Stomach (tissue), 9 donors: ENCODE results near the gene INSL4. TPM values are rescaled to one million over a fixed set of nuclear protein-coding genes. Genes with fewer than 3 reads are reported as not detected.

ENCODE experiments used
- DNase-seq, 2 donors: peaks; one replicate each; pipeline versions ENCODE4 v3.0.0 to v3.0.0-alpha.2; 2013 to 2019
- H3K27ac ChIP-seq, 5 donors: fragments of 200-600 bp in 4 of 5; sonication (generic) in 4 of 5; one replicate each; pipeline ENCODE4 v1.5.1; 2013 to 2019; ENCODE audit warnings: mild to moderate bottlenecking in 1 of 5, moderate library complexity in 1 of 5
- H3K27me3 ChIP-seq, 3 donors: fragments of 200-600 bp; sonication (generic); one replicate each; pipeline ENCODE4 v1.5.1; 2017 to 2019; ENCODE audit warnings: mixed run types in 1 of 3
- H3K36me3 ChIP-seq, 4 donors: fragments of 200-600 bp; sonication (generic); 1 replicate in 3 of 4; 2 replicates in 1 of 4; pipeline ENCODE4 v1.5.1; 2016 to 2019
- H3K4me1 ChIP-seq, 4 donors: fragments of 200-600 bp; sonication (generic); one replicate each; pipeline ENCODE4 v1.5.1; 2016 to 2019
- H3K4me3 ChIP-seq, 4 donors: fragments of 200-600 bp; sonication (generic) in 3 of 4; one replicate each; pipeline ENCODE4 v1.5.1; 2016 to 2019; ENCODE audit warnings: mild to moderate bottlenecking in 1 of 4
- H3K9me3 ChIP-seq, 4 donors: fragments of 200-600 bp; sonication (generic); one replicate each; pipeline ENCODE4 v1.5.1; 2016 to 2019
- EP300 ChIP-seq: sonication (generic); formaldehyde crosslinking; IDR thresholded peaks from one replicate; pipeline ENCODE4 v1.6.1; 2017; ENCODE audit warnings: antibody characterized with exemption
- POLR2A ChIP-seq, 4 donors: fragments of 450-650 bp; IDR thresholded peaks; one replicate each; pipeline ENCODE4 v1.6.1; 2016; ENCODE audit warnings: antibody characterized with exemption in 4 of 4, control low read depth in 2 of 4, mild to moderate bottlenecking in 1 of 4, moderate library complexity in 1 of 4
- POLR2AphosphoS5 ChIP-seq, 3 donors: sonication (generic); formaldehyde crosslinking; IDR thresholded peaks; one replicate each; pipeline ENCODE4 v1.6.1; 2016; ENCODE audit warnings: antibody characterized with exemption in 3 of 3
- WGBS, 5 donors: extraction: QIAGEN DNeasy Blood & Tissue Kit in 3 of 5; methylation state at CpG; one replicate each; pipeline versions ENCODE4 v1.1.5 to v1.1.7; 2013 to 2018; 5-methylcytosine and 5-hydroxymethylcytosine counted together
- intact Hi-C: fragments of 100-400 bp; cut with DNase I; formaldehyde crosslinking; loops from one replicate; pipeline ENCODE4 v1.15.1; 2023; ENCODE audit warnings: low total_unique reads
- polyA plus RNA-seq, 3 donors: library from polyadenylated mRNA; stranded (reverse); fragments of 200-250 nt; gene quantifications; one replicate each; pipeline ENCODE4 v1.2.3, GENCODE V29; 2013
- total RNA-seq, 5 donors: library from RNA; depleted of rRNA; stranded (reverse); fragments of >200 nt; gene quantifications; one replicate each; pipeline versions ENCODE4 v1.1.0 to v1.2.3, GENCODE V29; 2014 to 2016
- TF ChIP-seq, protein P1 (sequence below), 7 experiments: fragments of 450-650 bp in 4 of 7; fragments of 200-600 bp in 3 of 7; sonication (generic) in 3 of 7; IDR thresholded peaks; one replicate each; pipeline ENCODE4 v1.5.1; 2016 to 2019; ENCODE audit warnings: antibody characterized with exemption in 7 of 7, control low read depth in 2 of 7, mild to moderate bottlenecking in 1 of 7
- donor health status: healthy with polysubstance abuse.
- donor health status: Bipolar disorder and iron deficiency.
- donor health status: healthy.

INSL4 gene
- total and polyA plus RNA-seq, 8 donors: not detected

DNA sequence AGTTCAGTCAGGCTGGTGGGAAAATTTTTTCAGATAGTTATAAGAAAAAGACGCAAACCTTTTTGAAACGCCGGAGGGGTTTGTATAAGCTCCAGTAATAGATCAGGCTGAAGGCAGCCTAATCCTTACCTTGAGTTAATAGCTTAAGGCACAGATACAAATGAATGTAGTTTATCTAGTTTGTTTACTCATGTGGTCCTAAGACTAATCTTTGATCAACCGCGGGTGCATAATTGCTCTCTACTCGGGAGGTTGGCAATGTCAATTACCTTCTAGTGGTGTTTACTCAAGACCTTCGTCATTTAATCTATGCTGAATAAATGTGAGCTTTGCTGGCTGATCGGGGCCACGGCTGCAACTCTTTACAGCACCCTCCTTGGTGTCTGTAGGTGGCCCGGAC lies 665 bp upstream of the INSL4 start:
- Histone ChIP-seq H3K9me3 (peaks cover 0 to 15% (median 10%) of the 10 kb centered on the region in 4 donors), H3K4me1 (no peaks in the 10 kb centered on the region), H3K27me3 (no peaks in the 10 kb centered on the region), H3K4me3 (no peak overlapping the region), H3K27ac (no peak overlapping the region), H3K36me3 (no peaks in the 10 kb centered on the region)
- WGBS, 5 donors: 66 to 75% (median 70%) methylated on average over 10 of the region's 10 CpGs
- DNase-seq: no peak
- intact Hi-C loops: no loop called here
- TF ChIP-seq POLR2A (IDR thresholded peaks at IDR 0.05): no peak
- TF ChIP-seq POLR2AphosphoS5 (IDR thresholded peaks at IDR 0.05): no peak
- TF ChIP-seq EP300: no peak
- TF ChIP-seq, protein P1, sequence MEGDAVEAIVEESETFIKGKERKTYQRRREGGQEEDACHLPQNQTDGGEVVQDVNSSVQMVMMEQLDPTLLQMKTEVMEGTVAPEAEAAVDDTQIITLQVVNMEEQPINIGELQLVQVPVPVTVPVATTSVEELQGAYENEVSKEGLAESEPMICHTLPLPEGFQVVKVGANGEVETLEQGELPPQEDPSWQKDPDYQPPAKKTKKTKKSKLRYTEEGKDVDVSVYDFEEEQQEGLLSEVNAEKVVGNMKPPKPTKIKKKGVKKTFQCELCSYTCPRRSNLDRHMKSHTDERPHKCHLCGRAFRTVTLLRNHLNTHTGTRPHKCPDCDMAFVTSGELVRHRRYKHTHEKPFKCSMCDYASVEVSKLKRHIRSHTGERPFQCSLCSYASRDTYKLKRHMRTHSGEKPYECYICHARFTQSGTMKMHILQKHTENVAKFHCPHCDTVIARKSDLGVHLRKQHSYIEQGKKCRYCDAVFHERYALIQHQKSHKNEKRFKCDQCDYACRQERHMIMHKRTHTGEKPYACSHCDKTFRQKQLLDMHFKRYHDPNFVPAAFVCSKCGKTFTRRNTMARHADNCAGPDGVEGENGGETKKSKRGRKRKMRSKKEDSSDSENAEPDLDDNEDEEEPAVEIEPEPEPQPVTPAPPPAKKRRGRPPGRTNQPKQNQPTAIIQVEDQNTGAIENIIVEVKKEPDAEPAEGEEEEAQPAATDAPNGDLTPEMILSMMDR (IDR thresholded peaks at IDR 0.05): no peak

DNA sequence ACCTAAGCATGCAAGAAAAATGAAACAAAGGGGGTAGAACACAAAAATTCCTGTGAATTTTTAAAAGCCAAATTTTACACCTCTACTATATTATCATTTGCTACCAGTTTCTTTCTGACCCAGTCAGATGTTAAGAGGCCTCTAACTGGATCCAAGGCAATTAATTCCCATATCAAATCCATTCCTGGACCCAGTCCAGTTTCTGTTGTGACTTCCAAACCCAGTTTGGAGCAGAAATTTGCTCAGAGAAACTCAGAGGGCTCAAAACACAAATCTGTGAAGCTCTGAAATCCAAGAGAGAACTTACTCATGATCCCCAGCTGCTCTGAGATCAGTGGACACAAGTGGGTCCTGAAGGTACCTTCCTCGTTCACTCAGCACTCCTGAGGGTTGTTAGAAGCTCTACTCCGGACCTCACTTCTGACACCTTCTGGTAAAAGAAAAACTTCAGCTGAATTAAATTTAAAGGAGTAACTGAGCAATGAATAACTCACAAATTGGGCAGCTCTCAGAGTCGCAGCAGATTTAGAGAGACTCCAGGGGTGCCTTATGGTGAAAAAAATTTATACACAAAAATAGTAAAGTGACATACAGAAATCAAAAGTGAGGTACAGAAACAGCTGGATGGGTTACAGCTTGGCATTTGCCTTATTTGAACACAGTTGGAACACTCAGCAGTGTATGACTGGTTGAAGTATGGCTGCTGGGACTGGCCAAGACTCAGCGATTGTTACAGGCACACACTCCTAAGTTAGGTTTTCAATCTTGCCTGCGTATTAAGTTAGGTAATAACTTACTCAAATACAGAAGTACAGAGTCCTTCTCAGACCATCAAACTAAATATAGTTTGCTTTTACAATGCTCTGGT lies 32.4 kb downstream of the INSL4 start:
- Histone ChIP-seq H3K27me3 (no peaks in the 10 kb centered on the region), H3K4me1 (no peaks in the 10 kb centered on the region), H3K9me3 (peaks cover 0 to 5% (median 0%) of the 10 kb centered on the region in 4 donors), H3K36me3 (no peaks in the 10 kb centered on the region), H3K4me3 (no peak overlapping the region), H3K27ac (no peak overlapping the region)
- 37 to 46% (median 43%) methylated on average over 5 of the region's 5 CpGs for WGBS, 5 donors
- peak in 1 of 2 donors; percentile 14 for DNase-seq
- TF ChIP-seq POLR2AphosphoS5 (IDR thresholded peaks at IDR 0.05): no peak
- TF ChIP-seq, protein P1 (IDR thresholded peaks at IDR 0.05): peak in 1 of 7 experiments; percentile 9
- intact Hi-C loops: no loop called here

DNA sequence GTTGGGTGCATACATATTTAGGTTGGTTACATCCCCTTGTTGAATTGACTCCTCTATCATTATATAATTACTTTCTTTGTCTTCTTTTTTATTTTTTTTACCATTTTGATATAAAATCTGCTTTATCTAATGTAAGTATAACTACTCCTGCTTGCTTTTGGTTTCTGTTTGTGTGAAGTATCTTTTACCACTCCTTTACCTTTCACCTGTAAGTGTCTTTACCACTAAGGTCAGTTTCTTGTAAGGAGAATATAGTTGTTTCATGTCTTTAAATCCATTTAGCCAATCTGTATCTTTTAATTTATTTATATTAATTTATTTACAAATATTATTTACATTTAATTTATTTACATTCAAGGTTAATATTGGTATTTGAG lies 33.0 kb downstream of the INSL4 start:
- H3K27me3 ChIP-seq: no peaks in the 10 kb centered on the region
- DNase-seq: no peak
- H3K9me3 ChIP-seq: peaks cover 0 to 5% (median 0%) of the 10 kb centered on the region in 4 donors
- H3K4me3 ChIP-seq: no peak overlapping the region
- intact Hi-C loops: no loop called here
- H3K27ac ChIP-seq: no peak overlapping the region
- no peaks in the 10 kb centered on the region for H3K36me3 ChIP-seq
- no peak for TF ChIP-seq EP300
- TF ChIP-seq POLR2AphosphoS5 (IDR thresholded peaks at IDR 0.05): no peak
- no peak for TF ChIP-seq POLR2A (IDR thresholded peaks at IDR 0.05)
- TF ChIP-seq, protein P1 (IDR thresholded peaks at IDR 0.05): no peak
- H3K4me1 ChIP-seq: no peaks in the 10 kb centered on the region

DNA sequence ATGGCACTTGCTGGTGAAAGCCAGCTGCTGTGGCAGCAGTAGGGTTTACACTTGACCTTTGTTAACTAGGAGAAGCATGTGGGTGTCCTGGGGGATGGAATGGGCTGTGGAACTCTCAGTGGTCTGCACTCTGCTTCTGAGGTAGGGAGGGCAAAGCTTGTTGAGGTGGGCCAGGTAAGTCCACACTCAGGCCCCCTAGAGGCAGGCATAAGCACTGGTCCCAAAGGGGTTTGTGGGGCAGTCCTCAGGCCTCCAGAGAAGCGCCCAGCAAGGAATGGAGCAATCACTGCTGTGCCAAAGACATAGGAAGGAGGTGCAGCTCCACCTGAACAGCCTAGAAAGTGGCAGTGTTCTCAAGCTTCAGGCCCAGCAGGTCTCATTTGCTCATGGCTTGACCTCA lies 34.7 kb downstream of the INSL4 start:
- no peak overlapping the region for H3K4me3 ChIP-seq
- 53 to 91% (median 72%) methylated on average over 1 of the region's 1 CpG; no CpG with 5 or more reads in 1 of the 5 donors for WGBS, 5 donors
- H3K4me1 ChIP-seq: no peaks in the 10 kb centered on the region
- no peaks in the 10 kb centered on the region for H3K36me3 ChIP-seq
- no peak overlapping the region for H3K27ac ChIP-seq
- TF ChIP-seq, protein P1 (IDR thresholded peaks at IDR 0.05): no peak
- TF ChIP-seq EP300 (no peak), POLR2AphosphoS5 (IDR thresholded peaks at IDR 0.05) (no peak), POLR2A (IDR thresholded peaks at IDR 0.05) (no peak)
- DNase-seq: no peak
- intact Hi-C loops: no loop called here
- H3K27me3 ChIP-seq: no peaks in the 10 kb centered on the region
- H3K9me3 ChIP-seq: no peaks in the 10 kb centered on the region
